ENCODE measurements around the gene FZD10.

DNA sequence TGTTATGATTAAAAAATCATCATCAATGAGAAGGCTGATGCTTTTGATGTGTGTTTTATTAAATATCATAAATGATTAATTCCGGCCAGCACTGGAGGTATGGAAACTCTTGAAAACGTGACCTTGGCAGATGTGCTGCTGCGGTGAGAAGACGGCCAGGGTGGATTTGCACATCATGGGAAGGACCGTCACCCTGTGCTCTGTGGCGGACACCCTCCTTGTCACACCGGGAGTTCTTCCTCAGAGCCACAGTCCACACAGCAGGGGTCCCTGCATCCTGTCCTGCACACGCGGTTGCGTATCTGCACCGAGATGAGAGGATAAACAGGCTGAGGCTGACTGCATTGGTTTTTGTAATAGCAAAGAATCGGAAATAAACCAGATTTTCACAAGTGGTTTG is 33.5 kb downstream of the FZD10 start:
- no peak for TF ChIP-seq POLR2A (IDR thresholded peaks at IDR 0.05)
- TF ChIP-seq, protein P1, sequence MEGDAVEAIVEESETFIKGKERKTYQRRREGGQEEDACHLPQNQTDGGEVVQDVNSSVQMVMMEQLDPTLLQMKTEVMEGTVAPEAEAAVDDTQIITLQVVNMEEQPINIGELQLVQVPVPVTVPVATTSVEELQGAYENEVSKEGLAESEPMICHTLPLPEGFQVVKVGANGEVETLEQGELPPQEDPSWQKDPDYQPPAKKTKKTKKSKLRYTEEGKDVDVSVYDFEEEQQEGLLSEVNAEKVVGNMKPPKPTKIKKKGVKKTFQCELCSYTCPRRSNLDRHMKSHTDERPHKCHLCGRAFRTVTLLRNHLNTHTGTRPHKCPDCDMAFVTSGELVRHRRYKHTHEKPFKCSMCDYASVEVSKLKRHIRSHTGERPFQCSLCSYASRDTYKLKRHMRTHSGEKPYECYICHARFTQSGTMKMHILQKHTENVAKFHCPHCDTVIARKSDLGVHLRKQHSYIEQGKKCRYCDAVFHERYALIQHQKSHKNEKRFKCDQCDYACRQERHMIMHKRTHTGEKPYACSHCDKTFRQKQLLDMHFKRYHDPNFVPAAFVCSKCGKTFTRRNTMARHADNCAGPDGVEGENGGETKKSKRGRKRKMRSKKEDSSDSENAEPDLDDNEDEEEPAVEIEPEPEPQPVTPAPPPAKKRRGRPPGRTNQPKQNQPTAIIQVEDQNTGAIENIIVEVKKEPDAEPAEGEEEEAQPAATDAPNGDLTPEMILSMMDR (IDR thresholded peaks at IDR 0.05), result no peak

Data from body of pancreas (tissue), 4 donors.